Measurements from ENCODE around the gene OSBPL8.

The OSBPL8 gene

GRCh38 chr12:76421046-76421445 is 138.5 kb downstream of the OSBPL8 start:
- H3K4me3 ChIP-seq (ENCODE audit: low read depth, low read length): no peak overlapping the region
- DNase-seq (ENCODE audit: low read depth): no peak
- no peak for TF ChIP-seq CTCF (IDR thresholded peaks at IDR 0.05; ENCODE audit: insufficient read depth, low read depth, low read length, missing control alignments)

- no peak for DNase-seq (ENCODE audit: low read depth)
- TF ChIP-seq CTCF (IDR thresholded peaks at IDR 0.05; ENCODE audit: insufficient read depth, low read depth, low read length, missing control alignments): no peak
- H3K4me3 ChIP-seq (ENCODE audit: low read depth, low read length): no peak overlapping the region
Observed at GRCh38 chr12:76420222-76420621, 139.3 kb downstream of the OSBPL8 start.

GRCh38 chr12:76417116-76417515 is 142.5 kb downstream of the OSBPL8 start:
- no peak for TF ChIP-seq CTCF (IDR thresholded peaks at IDR 0.05; ENCODE audit: insufficient read depth, low read depth, low read length, missing control alignments)
- peak; percentile 35 for DNase-seq (ENCODE audit: low read depth)

GRCh38 chr12:76413121-76413520 is 146.4 kb downstream of the OSBPL8 start:
- DNase-seq (ENCODE audit: low read depth): no peak
- TF ChIP-seq CTCF (IDR thresholded peaks at IDR 0.05; ENCODE audit: insufficient read depth, low read depth, low read length, missing control alignments): no peak
- H3K4me3 ChIP-seq (ENCODE audit: low read depth, low read length): no peak overlapping the region

More at GRCh38 chr12:76417116-76417515, 142.5 kb downstream of the OSBPL8 start:
- no peak overlapping the region for H3K4me3 ChIP-seq (ENCODE audit: low read depth, low read length)

GRCh38 chr12:76410781-76411180 is 148.8 kb downstream of the OSBPL8 start:
- no peak overlapping the region for H3K4me3 ChIP-seq (ENCODE audit: low read depth, low read length)
- TF ChIP-seq CTCF (IDR thresholded peaks at IDR 0.05; ENCODE audit: insufficient read depth, low read depth, low read length, missing control alignments): no peak
- no peak for DNase-seq (ENCODE audit: low read depth)

GRCh38 chr12:76410371-76410770 is 149.2 kb downstream of the OSBPL8 start:
- TF ChIP-seq CTCF (IDR thresholded peaks at IDR 0.05; ENCODE audit: insufficient read depth, low read depth, low read length, missing control alignments): no peak

GRCh38 chr12:76409074-76409473 is 150.5 kb downstream of the OSBPL8 start:
- DNase-seq (ENCODE audit: low read depth): no peak
- no peak for TF ChIP-seq CTCF (IDR thresholded peaks at IDR 0.05; ENCODE audit: insufficient read depth, low read depth, low read length, missing control alignments)
- H3K4me3 ChIP-seq (ENCODE audit: low read depth, low read length): no peak overlapping the region

More at GRCh38 chr12:76410371-76410770, 149.2 kb downstream of the OSBPL8 start:
- no peak overlapping the region for H3K4me3 ChIP-seq (ENCODE audit: low read depth, low read length)
- no peak for DNase-seq (ENCODE audit: low read depth)

All from GM12865 (cell line).